Lower leg skin (tissue), 3 donors: Measurements from ENCODE around the gene ZNF92.

Experiments
- POLR2A ChIP-seq, 2 donors: fragments of 450-650 bp; IDR thresholded peaks; one replicate each; pipeline ENCODE4 v1.6.1; 2016 to 2017; ENCODE audit warnings: antibody characterized with exemption in 2 of 2, mild to moderate bottlenecking in 1 of 2, moderate library complexity in 1 of 2
- TF ChIP-seq, protein P1 (sequence below), 3 donors: fragments of 450-650 bp; IDR thresholded peaks; one replicate each; pipeline ENCODE4 v1.5.1; 2016; ENCODE audit warnings: antibody characterized with exemption in 3 of 3, mild to moderate bottlenecking in 3 of 3, moderate library complexity in 2 of 3

DNA sequence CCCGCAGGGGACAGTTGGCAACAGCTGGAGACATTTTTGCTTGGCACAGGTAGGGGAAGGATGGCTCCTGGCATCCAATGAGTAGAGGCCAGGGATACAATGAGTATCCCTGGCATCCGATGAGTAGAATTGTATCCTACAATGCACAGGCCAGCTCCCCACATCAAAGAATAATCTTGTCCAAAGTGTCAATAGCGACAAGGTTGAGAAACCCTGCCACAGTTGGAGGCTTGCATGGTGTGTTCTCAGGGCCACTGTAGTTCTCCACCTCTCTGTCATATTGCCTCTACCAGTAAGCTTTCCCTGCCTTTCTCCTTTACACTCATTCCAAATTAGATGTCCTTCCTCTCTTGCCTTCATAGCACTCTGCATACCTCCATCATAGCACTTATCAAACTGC is 60.7 kb downstream of the ZNF92 start:
- TF ChIP-seq, protein P1, sequence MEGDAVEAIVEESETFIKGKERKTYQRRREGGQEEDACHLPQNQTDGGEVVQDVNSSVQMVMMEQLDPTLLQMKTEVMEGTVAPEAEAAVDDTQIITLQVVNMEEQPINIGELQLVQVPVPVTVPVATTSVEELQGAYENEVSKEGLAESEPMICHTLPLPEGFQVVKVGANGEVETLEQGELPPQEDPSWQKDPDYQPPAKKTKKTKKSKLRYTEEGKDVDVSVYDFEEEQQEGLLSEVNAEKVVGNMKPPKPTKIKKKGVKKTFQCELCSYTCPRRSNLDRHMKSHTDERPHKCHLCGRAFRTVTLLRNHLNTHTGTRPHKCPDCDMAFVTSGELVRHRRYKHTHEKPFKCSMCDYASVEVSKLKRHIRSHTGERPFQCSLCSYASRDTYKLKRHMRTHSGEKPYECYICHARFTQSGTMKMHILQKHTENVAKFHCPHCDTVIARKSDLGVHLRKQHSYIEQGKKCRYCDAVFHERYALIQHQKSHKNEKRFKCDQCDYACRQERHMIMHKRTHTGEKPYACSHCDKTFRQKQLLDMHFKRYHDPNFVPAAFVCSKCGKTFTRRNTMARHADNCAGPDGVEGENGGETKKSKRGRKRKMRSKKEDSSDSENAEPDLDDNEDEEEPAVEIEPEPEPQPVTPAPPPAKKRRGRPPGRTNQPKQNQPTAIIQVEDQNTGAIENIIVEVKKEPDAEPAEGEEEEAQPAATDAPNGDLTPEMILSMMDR (IDR thresholded peaks at IDR 0.05), result no peak
- TF ChIP-seq POLR2A (IDR thresholded peaks at IDR 0.05), result no peak
